Osteoblast (primary cell): ENCODE data around the gene FBXL5. TPM values are rescaled to one million over a fixed set of nuclear protein-coding genes. Genes with fewer than 3 reads are reported as not detected.

Experiments
- total RNA-seq: library from RNA; depleted of rRNA; stranded (reverse); fragments of >200 nt; gene quantifications from 2 replicates; pipeline ENCODE4 v1.2.3, GENCODE V29; 2012

FBXL5 gene
- total RNA-seq, 1 donor = 108 TPM

Other genes with a start within 250 kb of the FBXL5 start
- under 0.01 and 0.72 TPM in 2 replicates for gene C1QTNF7, start 227.3 kb downstream of the FBXL5 start, total RNA-seq
- gene CC2D2A, start 185.5 kb downstream of the FBXL5 start, total RNA-seq = 34.0 and 35.4 TPM in 2 replicates
- gene FAM200B, start 26.5 kb upstream of the FBXL5 start, total RNA-seq = 22.7 and 31.8 TPM in 2 replicates
- 30.6 and 31.8 TPM in 2 replicates for gene BST1, start 47.7 kb upstream of the FBXL5 start, total RNA-seq
- under 0.01 TPM in 2 replicates for gene CD38, start 123.0 kb upstream of the FBXL5 start, total RNA-seq